Psoas muscle (tissue), 8 donors: Measurements from ENCODE around the gene SPARC. TPM values are rescaled to one million over a fixed set of nuclear protein-coding genes. Genes with fewer than 3 reads are reported as not detected.
A peak's percentile ranks its signal among the peaks of the same experiment; 100 is the strongest.

Experiments used
- ATAC-seq, 4 donors: fragments of 200-7000 bp; cut with Tn5 transposase; one replicate each; pipeline ENCODE4 v1.9.1; 2020; ENCODE audit warnings: moderate library complexity in 3 of 4, mild to moderate bottlenecking in 2 of 4
- DNase-seq, 2 donors: peaks; one replicate each; pipeline ENCODE4 v3.0.0-alpha.2; 2020
- H3K27ac ChIP-seq: fragments of 200-600 bp; one replicate; pipeline ENCODE4 v1.8.0; 2022
- H3K27me3 ChIP-seq, 3 donors: fragments of 200-600 bp in 1 of 3; one replicate each; pipeline versions ENCODE4 v1.6.1 to v1.8.0; 2013 to 2022; ENCODE audit warnings: low read length in 2 of 3, mild to moderate bottlenecking in 2 of 3, moderate library complexity in 1 of 3; ENCODE audit not compliant: insufficient read depth in 3 of 3
- H3K36me3 ChIP-seq, 2 donors: fragments of 200-600 bp in 1 of 2; one replicate each; pipeline versions ENCODE4 v1.6.1 to v1.8.0; 2013 to 2022; ENCODE audit warnings: low read depth in 1 of 2, mild to moderate bottlenecking in 1 of 2, moderate library complexity in 1 of 2; ENCODE audit not compliant: insufficient read depth in 1 of 2
- H3K4me1 ChIP-seq: fragments of 200-600 bp; one replicate; pipeline ENCODE4 v1.8.0; 2022
- H3K4me3 ChIP-seq: fragments of 200-600 bp; one replicate; pipeline ENCODE4 v1.8.0; 2022; ENCODE audit warnings: mild to moderate bottlenecking
- H3K9me3 ChIP-seq: fragments of 200-600 bp; one replicate; pipeline ENCODE4 v1.8.0; 2022
- CTCF ChIP-seq: fragments of 200-600 bp; IDR thresholded peaks from one replicate; pipeline ENCODE4 v1.8.0; 2022; ENCODE audit warnings: antibody characterized with exemption
- WGBS, 3 donors: extraction: QIAGEN DNeasy Blood & Tissue Kit; methylation state at CpG; one replicate each; pipeline versions ENCODE4 v1.1.6 to v1.1.7; 2013; 5-methylcytosine and 5-hydroxymethylcytosine counted together
- intact Hi-C, 2 donors: fragments of 100-400 bp; cut with DNase I; formaldehyde crosslinking; loops; one replicate each; pipeline versions ENCODE4 v1.11.0 to v1.14.2; 2022
- polyA plus RNA-seq, 3 donors: library from polyadenylated mRNA; stranded (reverse); fragments of 200-250 nt; gene quantifications; one replicate each; pipeline ENCODE4 v1.2.3, GENCODE V29; 2013
- total RNA-seq, 4 donors: library from RNA; stranded (reverse); fragmentation: NEBNext Ultra II Directional in 2 of 4; extraction: Animal tissue kit (Norgen Biotek cat#: 25700) in 2 of 4; gene quantifications; one replicate each; pipeline versions ENCODE4 v1.2.1 to v1.2.4, GENCODE V29; 2021 to 2023
- donor health status: healthy with polysubstance abuse.
- donor health status: DM: no; HTN: no; CAD: no; lungs with moderate emphysema.
- donor health status: Bipolar disorder and iron deficiency.
- donor health status: healthy.
- donor health status: DM: yes; HTN: yes; CAD: no.
- donor health status: DM: no; HTN: no; CAD: no.
- donor health status: DM: no; HTN: no; CAD: no.
- donor health status: DM: yes; HTN: yes; CAD: no.

The SPARC gene
- total and polyA plus RNA-seq, 7 donors: 111 to 687 (median 297) TPM

DNA sequence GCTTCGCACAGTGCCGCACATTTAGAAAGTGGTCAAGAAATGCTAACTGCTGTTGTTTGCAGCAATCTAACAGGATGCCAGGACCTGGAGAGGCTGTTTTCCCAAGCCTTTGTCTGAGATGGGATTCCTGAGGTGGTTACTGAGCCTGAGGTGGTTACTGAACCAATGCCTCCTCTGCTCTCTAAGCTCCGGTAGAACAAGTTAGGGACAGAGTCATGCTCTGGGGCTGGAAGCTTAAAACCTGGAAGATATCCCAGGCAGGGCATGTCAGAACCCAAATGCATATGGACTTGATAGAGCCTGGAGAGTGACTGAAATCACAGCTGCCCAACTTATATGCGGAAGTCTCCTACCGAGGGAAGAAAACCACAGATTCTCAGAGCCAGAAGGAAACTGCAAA lies 49.0 kb downstream of the SPARC start:
- Histone ChIP-seq H3K27me3 (no peaks in the 10 kb centered on the region), H3K4me3 (no peak overlapping the region), H3K9me3 (no peaks in the 10 kb centered on the region), H3K36me3 (no peaks in the 10 kb centered on the region), H3K4me1 (no peaks in the 10 kb centered on the region), H3K27ac (no peak overlapping the region)
- 64 to 74% (median 71%) methylated on average over 5 of the region's 5 CpGs for WGBS, 3 donors
- ATAC-seq: no peak
- TF ChIP-seq CTCF: no peak
- no peak for DNase-seq
- intact Hi-C loops: no loop called here

DNA sequence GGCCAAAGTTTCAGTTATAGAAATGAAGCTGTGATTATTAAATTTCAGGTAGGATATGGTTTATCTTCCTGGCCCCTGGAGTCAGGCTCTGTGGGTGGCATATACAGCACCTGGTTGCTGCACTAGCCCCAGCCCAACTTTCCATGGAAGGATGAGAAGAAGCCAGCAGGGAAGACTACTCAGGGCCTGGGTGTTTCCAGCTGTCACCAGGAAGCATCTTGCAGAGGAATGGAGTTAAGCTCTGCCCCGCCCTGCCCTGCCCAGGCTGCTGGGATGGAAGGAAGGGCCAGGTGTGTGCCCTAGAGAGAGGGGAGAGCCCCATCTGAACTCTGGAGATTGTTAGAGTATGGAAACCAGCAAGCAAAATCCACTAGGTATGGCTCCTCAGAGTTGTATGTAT lies 52.8 kb downstream of the SPARC start:
- Histone ChIP-seq H3K27me3 (no peaks in the 10 kb centered on the region), H3K9me3 (no peaks in the 10 kb centered on the region), H3K4me3 (no peak overlapping the region), H3K4me1 (no peaks in the 10 kb centered on the region), H3K27ac (no peak overlapping the region), H3K36me3 (no peaks in the 10 kb centered on the region)
- ATAC-seq: no peak
- DNase-seq: no peak
- no peak for TF ChIP-seq CTCF
- intact Hi-C loops: no loop called here
- WGBS, 3 donors: 91 to 96% (median 95%) methylated on average over 1 of the region's 1 CpG

GRCh38 chr5:151632941-151633340 lies 53.8 kb downstream of the SPARC start:
- ATAC-seq (no peak), DNase-seq (no peak)
- intact Hi-C loops: no loop called here
- H3K27me3 ChIP-seq: no peaks in the 10 kb centered on the region
- H3K27ac ChIP-seq: no peak overlapping the region
- H3K9me3 ChIP-seq: no peaks in the 10 kb centered on the region
- no peak for TF ChIP-seq CTCF
- no peak overlapping the region for H3K4me3 ChIP-seq
- H3K36me3 ChIP-seq: no peaks in the 10 kb centered on the region
- H3K4me1 ChIP-seq: no peaks in the 10 kb centered on the region
- 84 to 88% (median 84%) methylated on average over 8 of the region's 8 CpGs for WGBS, 3 donors

DNA sequence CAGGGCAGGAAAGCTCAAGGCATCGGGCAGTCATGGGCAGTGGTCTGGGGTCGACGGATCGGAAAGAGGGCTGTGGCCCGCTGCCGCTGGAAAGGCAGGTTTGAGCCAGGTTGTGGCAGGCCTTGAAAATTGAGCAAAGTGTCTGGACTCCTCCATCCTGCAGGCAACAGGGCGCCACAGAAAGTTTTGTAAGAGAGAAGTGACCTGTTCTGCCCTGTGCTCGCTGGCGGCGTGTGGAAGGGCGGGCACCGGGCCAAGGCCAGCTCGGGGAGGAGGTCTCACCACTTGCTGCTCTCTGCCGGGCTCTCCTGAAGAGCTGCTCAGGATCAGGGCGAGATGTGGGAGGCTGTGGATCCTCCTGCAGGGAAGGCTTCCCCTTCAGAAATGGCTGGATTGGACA lies 54.2 kb downstream of the SPARC start:
- intact Hi-C loops: no loop called here
- Histone ChIP-seq H3K36me3 (no peaks in the 10 kb centered on the region), H3K27ac (no peak overlapping the region), H3K4me3 (no peak overlapping the region), H3K9me3 (no peaks in the 10 kb centered on the region), H3K4me1 (no peaks in the 10 kb centered on the region), H3K27me3 (no peaks in the 10 kb centered on the region)
- DNase-seq (no peak), ATAC-seq (peak in 1 of 4 donors; percentile 26)
- 72 to 76% (median 75%) methylated on average over 14 to 15 of the region's 15 CpGs for WGBS, 3 donors
- TF ChIP-seq CTCF: no peak

GRCh38 chr5:151631941-151632340 lies 54.8 kb downstream of the SPARC start:
- Histone ChIP-seq H3K4me1 (no peaks in the 10 kb centered on the region), H3K36me3 (no peaks in the 10 kb centered on the region), H3K4me3 (no peak overlapping the region), H3K27me3 (no peaks in the 10 kb centered on the region), H3K27ac (no peak overlapping the region), H3K9me3 (no peaks in the 10 kb centered on the region)
- intact Hi-C loops: no loop called here
- 97 to 99% (median 97%) methylated on average over 5 of the region's 5 CpGs for WGBS, 3 donors
- ATAC-seq (no peak), DNase-seq (no peak)
- TF ChIP-seq CTCF: no peak
